Gastrocnemius medialis (tissue), 4 donors: ENCODE results near the gene PSMG4. TPM values are rescaled to one million over a fixed set of nuclear protein-coding genes. Genes with fewer than 3 reads are reported as not detected.

ENCODE experiments used
- ATAC-seq, 2 donors: fragments of 150-250 bp; one replicate each; pipeline ENCODE4 v1.9.1; 2016
- DNase-seq, 2 donors: peaks; one replicate each; pipeline ENCODE4 v3.0.0-alpha.2; 2019
- H3K27ac ChIP-seq, 4 donors: fragments of 200-600 bp; sonication (generic); 1 replicate in 1 of 4; 2 replicates in 3 of 4; pipeline ENCODE4 v1.5.1; 2016 to 2018; ENCODE audit warnings: mild to moderate bottlenecking in 2 of 4, moderate library complexity in 1 of 4
- H3K27me3 ChIP-seq, 3 donors: fragments of 200-600 bp; sonication (generic) in 2 of 3; 1 replicate in 1 of 3; 2 replicates in 2 of 3; pipeline versions ENCODE4 v1.5.1 to v1.6.0; 2016 to 2019; ENCODE audit warnings: mild to moderate bottlenecking in 1 of 3, moderate library complexity in 1 of 3
- H3K36me3 ChIP-seq, 2 donors: fragments of 200-600 bp; sonication (generic) in 1 of 2; one replicate each; pipeline ENCODE4 v1.5.1; 2017 to 2018
- H3K4me1 ChIP-seq, 2 donors: fragments of 200-600 bp; sonication (generic) in 1 of 2; one replicate each; pipeline ENCODE4 v1.5.1; 2016 to 2017; ENCODE audit warnings: mild to moderate bottlenecking in 2 of 2
- H3K4me3 ChIP-seq, 4 donors: fragments of 200-600 bp; sonication (generic) in 3 of 4; 1 replicate in 1 of 4; 2 replicates in 3 of 4; pipeline ENCODE4 v1.5.1; 2016 to 2019; ENCODE audit warnings: mild to moderate bottlenecking in 2 of 4
- H3K9me3 ChIP-seq, 3 donors: fragments of 200-600 bp; sonication (generic) in 2 of 3; 1 replicate in 1 of 3; 2 replicates in 2 of 3; pipeline ENCODE4 v1.5.1; 2016 to 2019
- CTCF ChIP-seq, 5 experiments: fragments of 450-650 bp in 3 of 5; fragments of 200-600 bp in 2 of 5; sonication (generic) in 2 of 5; IDR thresholded peaks in 4 of 5; conservative IDR thresholded peaks in 1 of 5; 1 replicate in 4 of 5; 2 replicates in 1 of 5; pipeline ENCODE4 v1.5.1; 2016 to 2019; ENCODE audit warnings: antibody characterized with exemption in 5 of 5, mild to moderate bottlenecking in 3 of 5, moderate library complexity in 3 of 5
- POLR2A ChIP-seq, 2 donors: fragments of 450-650 bp; IDR thresholded peaks; one replicate each; pipeline ENCODE4 v1.6.1; 2017; ENCODE audit warnings: antibody characterized with exemption in 2 of 2, mild to moderate bottlenecking in 2 of 2, moderate library complexity in 2 of 2
- in situ Hi-C, 4 donors: fragments of 200-750 bp; cut with MboI; loops; one replicate each; pipeline versions ENCODE4 v1.15.0 to v1.8.0; 2017; ENCODE audit warnings: low sequenced_read_pairs in 4 of 4
- intact Hi-C: fragments of 100-400 bp; cut with DNase I; formaldehyde crosslinking; loops from one replicate; pipeline ENCODE4 v1.15.1; 2023; ENCODE audit warnings: low total_unique reads
- total RNA-seq, 4 donors: library from RNA; depleted of rRNA; stranded (reverse); fragments of >200 nt; gene quantifications; one replicate each; pipeline versions ENCODE4 v1.1.0 to v1.2.3, GENCODE V29; 2016

Gene PSMG4
- total RNA-seq, 4 donors from 2014 or later, result 16.4 to 27.6 (median 22.0) TPM

- ATAC-seq, result no peak
- H3K4me1 ChIP-seq, result peaks cover 33 to 41% of the 10 kb centered on the region in 2 donors
- no peaks in the 10 kb centered on the region for H3K27me3 ChIP-seq
- intact Hi-C loops (no loop called here), in situ Hi-C loops (loop anchor here in 2 of 4 donors (25.0 kb wide), 2 partner anchors 276 to 749 kb away; partner anchors contain the start of gene NQO2 (in 1 of the 2))
- DNase-seq, result peak; percentile 25 to 50
- H3K36me3 ChIP-seq, result peaks cover 0 to 14% of the 10 kb centered on the region in 2 donors
- H3K9me3 ChIP-seq, result no peaks in the 10 kb centered on the region
- no peak overlapping the region for H3K4me3 ChIP-seq
- H3K27ac ChIP-seq, result peak overlapping the region in 3 of 4 donors; percentile 41 to 57 (median 49)
- TF ChIP-seq POLR2A (IDR thresholded peaks at IDR 0.05), result no peak
- no peak for TF ChIP-seq CTCF (IDR thresholded peaks at IDR 0.05 in 4 of 5, conservative IDR thresholded peaks at IDR 0.05 in 1 of 5)
These were observed 4.3 kb downstream of the PSMG4 start for GRCh38 chr6:3263096-3263495.

GRCh38 chr6:3264356-3264755 is 5.6 kb downstream of the PSMG4 start:
- no peaks in the 10 kb centered on the region for H3K9me3 ChIP-seq
- no peak for DNase-seq
- H3K4me1 ChIP-seq, result peaks cover 29 to 41% of the 10 kb centered on the region in 2 donors
- no peaks in the 10 kb centered on the region for H3K27me3 ChIP-seq
- TF ChIP-seq CTCF (IDR thresholded peaks at IDR 0.05 in 4 of 5, conservative IDR thresholded peaks at IDR 0.05 in 1 of 5), result no peak
- TF ChIP-seq POLR2A (IDR thresholded peaks at IDR 0.05), result no peak
- in situ Hi-C loops (loop anchor here in 2 of 4 donors (25.0 kb wide), 2 partner anchors 277 to 748 kb away; partner anchors contain the start of gene NQO2 (in 1 of the 2)), intact Hi-C loops (no loop called here)
- H3K36me3 ChIP-seq, result peaks cover 0 to 16% of the 10 kb centered on the region in 2 donors
- ATAC-seq, result no peak
- H3K27ac ChIP-seq, result no peak overlapping the region
- H3K4me3 ChIP-seq, result no peak overlapping the region

GRCh38 chr6:3265671-3266070 is 6.9 kb downstream of the PSMG4 start:
- Histone ChIP-seq H3K27ac (no peak overlapping the region), H3K9me3 (no peaks in the 10 kb centered on the region), H3K27me3 (no peaks in the 10 kb centered on the region), H3K4me3 (no peak overlapping the region), H3K36me3 (peaks cover 0 to 27% of the 10 kb centered on the region in 2 donors), H3K4me1 (peaks cover 19 to 29% of the 10 kb centered on the region in 2 donors)
- DNase-seq, result no peak
- TF ChIP-seq CTCF (IDR thresholded peaks at IDR 0.05 in 4 of 5, conservative IDR thresholded peaks at IDR 0.05 in 1 of 5) (no peak), POLR2A (IDR thresholded peaks at IDR 0.05) (no peak)
- intact Hi-C loops (no loop called here), in situ Hi-C loops (loop anchor here in 2 of 4 donors (25.0 kb wide), 2 partner anchors 278 to 747 kb away; partner anchors contain the start of gene NQO2 (in 1 of the 2))
- ATAC-seq, result no peak

GRCh38 chr6:3266170-3266569 is 7.4 kb downstream of the PSMG4 start:
- peaks cover 0 to 27% of the 10 kb centered on the region in 2 donors for H3K36me3 ChIP-seq
- TF ChIP-seq CTCF (IDR thresholded peaks at IDR 0.05 in 4 of 5, conservative IDR thresholded peaks at IDR 0.05 in 1 of 5), result no peak
- peaks cover 14 to 24% of the 10 kb centered on the region in 2 donors for H3K4me1 ChIP-seq
- H3K4me3 ChIP-seq, result no peak overlapping the region
- in situ Hi-C loops (loop anchor here in 2 of 4 donors (25.0 kb wide), 2 partner anchors 279 to 746 kb away; partner anchors contain the start of gene NQO2 (in 1 of the 2)), intact Hi-C loops (no loop called here)
- H3K27ac ChIP-seq, result no peak overlapping the region
- DNase-seq (no peak), ATAC-seq (no peak)
- H3K9me3 ChIP-seq, result no peaks in the 10 kb centered on the region
- H3K27me3 ChIP-seq, result no peaks in the 10 kb centered on the region
